COR-L47 (cell line): ENCODE data around the gene OAS1.
A peak's percentile ranks its signal among the peaks of the same experiment; 100 is the strongest.
"Not testable (repeated sequence)": the region's sequence is repeated elsewhere in the genome, so short reads cannot be mapped to it uniquely, and the experiment has no call there.

Experiments used
- DNase-seq: peaks from one replicate; lab custom pipeline; 2025; lab: John Stamatoyannopoulos, UW

OAS1 gene

DNA sequence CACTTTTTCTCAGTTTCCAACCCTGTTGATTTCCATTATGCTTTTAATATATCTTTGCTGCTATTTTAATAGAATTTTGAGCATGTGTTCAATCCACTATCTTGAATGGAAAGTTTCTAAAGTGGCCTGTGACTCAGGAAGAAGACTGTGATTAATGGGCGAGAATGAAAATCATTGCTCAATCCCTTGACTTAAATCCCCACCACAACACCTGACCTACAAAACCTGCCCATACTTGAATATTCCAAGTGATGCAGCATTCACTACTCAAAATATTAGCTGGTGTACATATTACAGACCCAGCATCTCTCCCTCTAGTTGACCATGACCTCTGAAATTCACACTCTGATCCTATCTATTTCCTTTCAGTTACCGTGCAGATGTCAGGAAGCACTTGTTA lies 30.2 kb downstream of the OAS1 start:
- no peak for DNase-seq

DNA sequence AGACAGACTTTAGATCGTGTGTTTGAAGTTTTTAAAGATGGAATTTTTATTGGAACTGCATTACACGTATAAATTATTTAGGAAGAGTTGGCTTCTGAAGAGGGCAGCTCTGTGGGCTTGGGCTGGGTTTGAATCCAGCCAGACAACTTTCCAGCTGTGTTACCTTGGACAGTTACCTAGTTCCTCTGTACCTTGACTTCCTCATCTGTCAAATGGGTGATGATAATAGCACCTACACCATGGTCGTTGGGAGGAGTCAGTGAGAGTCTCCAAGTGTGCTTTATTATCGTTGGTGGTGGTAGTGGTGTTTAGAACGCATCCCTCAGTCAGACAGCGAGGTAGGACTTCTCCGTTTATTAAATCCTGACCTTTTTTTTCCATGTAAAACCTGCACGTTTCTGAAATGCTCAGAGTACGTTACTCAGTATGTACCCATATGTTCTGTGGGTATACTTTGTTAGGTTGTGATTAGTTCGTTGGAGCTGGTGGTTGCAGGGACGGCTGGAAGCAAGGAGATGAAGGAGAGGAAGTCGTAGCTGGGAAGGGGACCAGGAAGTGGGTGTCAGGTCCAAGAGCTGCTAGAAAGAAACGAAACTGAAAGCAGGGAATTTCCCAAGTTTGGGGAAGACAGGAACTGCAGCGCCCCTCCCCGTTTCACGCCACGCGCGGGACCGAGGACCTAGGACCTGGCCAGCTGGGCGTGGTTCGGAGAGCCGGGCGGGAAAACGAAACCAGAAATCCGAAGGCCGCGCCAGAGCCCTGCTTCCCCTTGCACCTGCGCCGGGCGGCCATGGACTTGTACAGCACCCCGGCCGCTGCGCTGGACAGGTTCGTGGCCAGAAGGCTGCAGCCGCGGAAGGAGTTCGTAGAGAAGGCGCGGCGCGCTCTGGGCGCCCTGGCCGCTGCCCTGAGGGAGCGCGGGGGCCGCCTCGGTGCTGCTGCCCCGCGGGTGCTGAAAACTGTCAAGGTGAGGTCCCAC lies 31.3 kb downstream of the OAS1 start, which contains the start of gene OAS3:
Gene OAS3 (plus strand): TSS at position 734 of the 979 bp plus-strand sequence. CDS start 57 bp downstream, at position 791.
- peak; percentile 79 for DNase-seq

DNA sequence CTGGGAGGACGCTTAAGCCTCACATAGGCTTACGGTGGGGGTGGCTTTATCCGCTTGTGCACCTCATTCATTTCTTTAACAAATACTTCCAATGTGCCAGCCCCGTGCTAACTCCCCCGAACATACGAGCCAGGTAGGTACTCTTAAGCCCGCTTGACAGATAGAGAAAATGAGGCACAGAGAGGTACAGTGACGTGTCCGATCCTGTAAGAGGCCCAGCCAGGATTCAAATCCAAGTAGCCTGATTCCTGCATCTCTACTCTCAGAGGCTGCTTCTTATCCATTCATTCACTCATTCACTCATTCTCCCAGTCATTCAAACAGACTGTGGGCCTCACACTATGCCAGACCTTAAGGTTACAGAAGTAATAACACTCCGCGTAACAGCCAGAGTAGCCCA lies 32.0 kb downstream of the OAS1 start:
- DNase-seq: no peak

DNA sequence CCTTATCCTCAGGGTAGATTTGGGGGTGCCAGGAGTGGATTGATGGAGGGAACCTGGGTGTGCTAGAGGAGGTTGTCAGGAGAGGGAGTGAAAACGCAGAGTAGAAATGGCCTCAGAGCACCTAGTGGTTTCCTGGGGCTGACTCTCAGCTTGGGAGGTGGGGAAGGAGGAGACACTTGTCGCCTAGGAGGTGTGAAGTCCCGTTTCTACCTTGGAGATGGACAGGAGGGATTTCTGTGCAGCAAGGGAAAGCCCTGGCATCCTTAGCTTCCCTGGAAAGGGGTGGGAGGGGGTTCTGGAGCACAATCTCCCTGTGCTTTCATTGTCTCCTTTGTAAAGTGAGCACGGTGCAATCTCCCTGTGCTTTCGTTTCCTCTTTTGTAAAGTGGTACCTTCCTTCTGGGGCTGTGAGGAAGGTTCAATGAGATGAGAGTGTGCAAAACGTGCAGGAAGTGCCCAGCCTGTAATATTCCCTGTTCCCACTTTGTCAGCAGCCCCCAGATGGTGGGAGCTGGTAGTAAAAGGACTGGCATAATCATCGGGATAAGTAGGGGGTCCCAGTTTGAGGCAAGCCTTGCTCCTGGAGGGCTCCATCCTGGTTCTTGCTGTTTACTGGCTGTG lies 33.1 kb downstream of the OAS1 start:
- peak; percentile 13 for DNase-seq

DNA sequence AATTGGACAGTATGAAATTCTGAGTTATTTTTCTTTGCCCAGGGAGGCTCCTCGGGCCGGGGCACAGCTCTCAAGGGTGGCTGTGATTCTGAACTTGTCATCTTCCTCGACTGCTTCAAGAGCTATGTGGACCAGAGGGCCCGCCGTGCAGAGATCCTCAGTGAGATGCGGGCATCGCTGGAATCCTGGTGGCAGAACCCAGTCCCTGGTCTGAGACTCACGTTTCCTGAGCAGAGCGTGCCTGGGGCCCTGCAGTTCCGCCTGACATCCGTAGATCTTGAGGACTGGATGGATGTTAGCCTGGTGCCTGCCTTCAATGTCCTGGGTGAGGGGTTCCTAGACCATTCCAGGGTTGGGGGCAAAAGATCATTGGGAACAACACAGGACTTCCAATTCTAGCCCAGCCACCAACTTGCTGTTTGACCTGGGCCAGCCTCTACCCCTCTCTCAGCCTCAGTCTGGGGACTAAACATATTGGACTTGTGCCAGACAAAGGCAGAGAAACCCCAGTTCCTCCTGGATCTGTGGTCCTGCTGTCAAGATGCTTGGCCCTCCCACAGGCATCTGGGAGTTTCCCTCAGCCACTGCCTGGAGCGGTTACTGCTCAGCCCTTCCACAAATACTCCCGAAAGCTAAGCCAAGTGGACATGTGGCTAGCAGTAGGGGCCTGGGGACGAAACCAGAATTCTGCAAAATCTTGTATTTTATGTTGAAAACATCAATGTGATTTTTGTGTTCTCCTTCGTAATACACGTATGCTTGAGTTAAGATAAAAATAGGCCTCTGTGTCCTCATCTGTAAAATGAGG lies 35.0 kb downstream of the OAS1 start:
- no peak for DNase-seq

DNA sequence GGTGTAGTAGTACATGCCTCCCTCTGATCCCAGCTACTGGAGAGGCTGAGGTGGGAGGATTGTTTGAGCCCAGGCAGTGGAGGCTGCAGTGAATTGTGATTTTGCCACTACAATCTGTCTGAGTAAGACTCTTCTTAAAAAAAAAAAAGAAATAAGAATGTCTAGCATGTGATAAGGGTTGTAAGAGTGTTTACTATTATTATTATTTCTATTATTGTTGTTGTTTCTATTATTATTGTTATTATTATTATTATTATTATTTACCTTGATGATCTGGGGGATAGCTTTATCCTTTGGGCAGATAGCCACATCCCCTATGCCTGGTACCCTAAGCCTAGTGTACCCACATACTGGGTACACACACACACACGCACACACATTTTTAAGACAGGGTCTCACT lies 35.8 kb downstream of the OAS1 start:
- DNase-seq: no peak

DNA sequence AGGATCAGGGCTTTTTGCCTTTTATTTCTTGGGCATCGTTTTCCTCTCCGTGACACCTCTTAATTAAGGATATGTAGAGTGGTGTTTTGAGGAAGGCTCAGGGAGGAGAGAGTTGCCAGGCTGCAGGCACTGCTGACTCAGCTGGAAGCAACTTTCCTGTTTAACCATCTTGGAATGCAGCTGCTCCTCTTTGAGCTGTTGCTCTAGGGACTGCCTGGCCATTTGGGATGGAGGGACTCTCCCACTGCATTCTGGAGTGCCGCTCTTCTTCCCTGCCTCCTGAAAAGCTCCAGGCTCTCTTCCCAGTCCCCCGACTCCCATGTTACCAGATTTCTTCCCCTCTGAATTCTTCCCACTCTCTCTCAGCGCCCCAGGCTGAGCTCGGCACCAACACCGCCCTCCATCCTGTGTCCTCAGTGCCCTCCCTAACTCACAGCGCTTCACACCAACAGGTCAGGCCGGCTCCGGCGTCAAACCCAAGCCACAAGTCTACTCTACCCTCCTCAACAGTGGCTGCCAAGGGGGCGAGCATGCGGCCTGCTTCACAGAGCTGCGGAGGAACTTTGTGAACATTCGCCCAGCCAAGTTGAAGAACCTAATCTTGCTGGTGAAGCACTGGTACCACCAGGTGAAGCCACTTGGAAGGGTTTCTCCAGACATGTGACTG lies 37.4 kb downstream of the OAS1 start:
- no peak for DNase-seq

DNA sequence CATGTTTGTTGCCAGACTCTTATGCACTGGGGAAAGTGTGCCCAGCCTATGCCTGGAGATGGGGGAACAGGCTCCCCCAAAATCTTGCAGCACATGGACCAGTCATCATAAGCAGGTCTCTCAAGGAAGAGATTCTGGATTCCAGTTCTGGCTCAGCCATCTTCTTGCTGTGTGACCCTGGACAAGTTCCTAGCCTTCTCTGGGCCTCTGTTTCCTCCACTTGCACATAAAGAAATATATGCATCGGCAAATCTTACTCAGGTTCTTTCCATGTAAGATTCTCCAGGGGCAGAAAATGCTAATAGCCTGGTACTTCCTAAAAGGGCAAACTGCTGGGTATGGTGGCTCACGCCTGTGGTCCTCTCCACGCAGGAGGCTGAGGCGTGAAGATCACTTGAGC lies 38.8 kb downstream of the OAS1 start:
- no peak for DNase-seq

DNA sequence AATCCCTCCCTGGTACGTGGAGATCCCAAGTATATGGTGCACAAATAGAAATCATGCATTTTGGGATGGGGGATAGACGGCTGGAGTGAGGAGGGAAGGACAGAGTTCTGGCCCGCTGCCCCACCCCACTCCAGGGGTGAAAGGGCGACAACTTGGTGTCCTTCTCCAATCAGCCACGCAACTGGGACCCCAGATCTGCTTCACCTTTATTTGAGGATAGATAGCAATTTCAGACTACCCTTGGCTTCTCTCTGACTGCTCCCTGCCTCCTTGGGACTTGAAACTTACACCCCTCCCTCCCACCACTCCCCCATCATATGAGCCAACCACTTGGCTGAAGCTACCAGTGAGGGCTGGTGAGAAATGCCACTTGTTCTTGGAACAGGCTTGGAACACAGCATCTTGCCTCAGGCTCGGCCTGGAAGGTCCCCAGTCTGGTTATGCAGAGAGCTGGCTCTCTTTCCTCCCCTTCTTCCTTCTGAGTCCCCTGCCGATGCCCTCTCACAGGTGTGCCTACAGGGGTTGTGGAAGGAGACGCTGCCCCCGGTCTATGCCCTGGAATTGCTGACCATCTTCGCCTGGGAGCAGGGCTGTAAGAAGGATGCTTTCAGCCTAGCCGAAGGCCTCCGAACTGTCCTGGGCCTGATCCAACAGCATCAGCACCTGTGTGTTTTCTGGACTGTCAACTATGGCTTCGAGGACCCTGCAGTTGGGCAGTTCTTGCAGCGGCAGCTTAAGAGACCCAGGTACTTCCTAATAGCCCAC lies 39.7 kb downstream of the OAS1 start:
- no peak for DNase-seq

DNA sequence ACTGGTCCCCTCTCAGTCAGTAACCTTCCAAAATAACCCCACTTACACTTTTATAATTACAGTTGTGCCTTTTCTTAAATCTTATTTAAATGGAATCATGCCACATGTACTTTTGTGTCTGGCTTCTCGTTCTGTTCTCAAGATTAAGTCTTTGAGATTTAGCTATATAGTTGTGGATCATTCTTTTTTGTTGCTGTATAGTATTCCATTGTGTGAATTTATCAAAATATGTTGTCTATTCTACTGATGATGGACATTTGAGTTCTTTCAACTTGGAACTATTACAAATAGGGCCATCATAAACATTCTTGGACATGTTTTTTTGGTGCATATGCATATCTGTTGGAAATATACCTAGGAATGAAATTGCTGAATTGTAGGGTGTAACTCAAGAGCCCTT lies 40.6 kb downstream of the OAS1 start:
- no peak for DNase-seq

DNA sequence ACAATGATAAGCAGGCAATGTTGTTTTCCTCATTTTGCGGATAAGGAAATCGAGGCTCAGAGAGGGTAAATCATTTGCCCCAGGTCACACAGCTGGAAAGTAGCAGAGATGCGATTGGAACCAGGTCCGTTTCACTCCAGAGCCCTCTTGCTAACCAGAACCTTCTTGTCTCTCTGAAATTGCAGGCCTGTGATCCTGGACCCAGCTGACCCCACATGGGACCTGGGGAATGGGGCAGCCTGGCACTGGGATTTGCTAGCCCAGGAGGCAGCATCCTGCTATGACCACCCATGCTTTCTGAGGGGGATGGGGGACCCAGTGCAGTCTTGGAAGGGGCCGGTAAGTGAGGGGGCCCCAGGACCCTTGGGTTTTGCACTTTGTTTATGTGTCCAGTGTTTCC lies 41.0 kb downstream of the OAS1 start:
- no peak for DNase-seq

DNA sequence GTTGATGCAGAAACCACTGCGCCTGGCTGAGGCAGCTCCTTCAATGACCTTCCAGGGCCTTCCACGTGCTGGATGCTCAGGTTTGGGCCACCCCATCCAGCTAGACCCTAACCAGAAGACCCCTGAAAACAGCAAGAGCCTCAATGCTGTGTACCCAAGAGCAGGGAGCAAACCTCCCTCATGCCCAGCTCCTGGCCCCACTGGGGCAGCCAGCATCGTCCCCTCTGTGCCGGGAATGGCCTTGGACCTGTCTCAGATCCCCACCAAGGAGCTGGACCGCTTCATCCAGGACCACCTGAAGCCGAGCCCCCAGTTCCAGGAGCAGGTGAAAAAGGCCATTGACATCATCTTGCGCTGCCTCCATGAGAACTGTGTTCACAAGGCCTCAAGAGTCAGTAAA lies 42.0 kb downstream of the OAS1 start:
- DNase-seq: no peak

DNA sequence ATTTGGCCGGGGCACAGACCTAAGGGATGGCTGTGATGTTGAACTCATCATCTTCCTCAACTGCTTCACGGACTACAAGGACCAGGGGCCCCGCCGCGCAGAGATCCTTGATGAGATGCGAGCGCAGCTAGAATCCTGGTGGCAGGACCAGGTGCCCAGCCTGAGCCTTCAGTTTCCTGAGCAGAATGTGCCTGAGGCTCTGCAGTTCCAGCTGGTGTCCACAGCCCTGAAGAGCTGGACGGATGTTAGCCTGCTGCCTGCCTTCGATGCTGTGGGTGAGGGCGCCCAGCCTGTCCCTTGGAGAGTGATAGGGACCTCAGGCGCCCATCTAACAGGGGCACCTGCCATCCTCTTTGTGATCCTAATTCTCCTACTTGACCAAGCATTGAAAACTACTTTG lies 43.9 kb downstream of the OAS1 start:
- no peak for DNase-seq

DNA sequence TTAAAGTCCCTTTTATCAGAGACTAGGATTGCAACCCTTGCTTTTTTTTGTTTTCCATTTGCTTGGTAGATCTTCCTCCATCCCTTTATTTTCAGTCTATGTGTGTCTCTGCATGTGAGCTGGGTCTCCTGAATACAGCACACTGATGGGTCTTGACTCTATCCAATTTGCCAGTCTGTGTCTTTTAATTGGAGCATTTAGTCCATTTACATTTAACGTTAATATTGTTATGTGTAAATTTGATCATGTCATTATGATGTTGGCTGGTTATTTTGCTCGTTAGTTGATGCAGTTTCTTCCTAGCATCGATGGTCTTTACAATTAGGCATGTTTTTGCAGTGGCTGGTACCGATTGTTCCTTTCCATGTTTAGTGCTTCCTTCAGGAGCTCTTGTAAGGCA lies 50.4 kb downstream of the OAS1 start:
- not testable (repeated sequence) for DNase-seq

DNA sequence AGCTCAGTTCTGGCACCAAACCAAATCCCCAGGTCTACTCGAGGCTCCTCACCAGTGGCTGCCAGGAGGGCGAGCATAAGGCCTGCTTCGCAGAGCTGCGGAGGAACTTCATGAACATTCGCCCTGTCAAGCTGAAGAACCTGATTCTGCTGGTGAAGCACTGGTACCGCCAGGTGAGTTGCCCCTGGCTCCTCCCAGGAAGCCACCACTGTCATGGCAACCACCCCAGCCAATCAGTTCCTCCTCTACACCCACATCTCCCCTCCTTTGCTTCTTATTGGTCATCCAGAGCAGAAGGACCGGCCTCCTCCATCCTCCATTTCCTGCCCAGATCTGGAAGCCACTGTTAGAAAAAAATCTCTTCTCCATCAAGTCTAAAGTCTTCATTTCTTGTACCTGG lies 54.3 kb downstream of the OAS1 start:
- DNase-seq: no peak

DNA sequence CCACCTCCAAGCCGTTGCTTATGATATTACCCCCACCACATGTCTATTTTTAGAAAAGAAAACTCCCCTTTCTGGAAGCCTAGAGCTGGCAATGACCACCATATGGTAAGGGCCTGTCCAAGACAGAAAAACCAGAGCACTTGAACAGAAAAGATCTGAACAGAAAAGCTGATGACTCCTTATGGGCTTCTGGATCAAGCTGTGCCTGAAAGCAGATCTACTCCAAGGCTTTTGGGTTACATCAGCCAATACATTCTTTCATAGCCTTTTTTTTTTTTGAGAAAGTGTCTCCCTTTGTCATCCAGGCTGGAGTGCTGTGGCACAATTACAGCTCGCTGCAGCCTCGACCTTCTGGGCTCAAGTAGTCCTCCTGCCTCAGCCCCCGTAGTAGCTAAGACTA lies 54.8 kb downstream of the OAS1 start:
- DNase-seq: no peak

DNA sequence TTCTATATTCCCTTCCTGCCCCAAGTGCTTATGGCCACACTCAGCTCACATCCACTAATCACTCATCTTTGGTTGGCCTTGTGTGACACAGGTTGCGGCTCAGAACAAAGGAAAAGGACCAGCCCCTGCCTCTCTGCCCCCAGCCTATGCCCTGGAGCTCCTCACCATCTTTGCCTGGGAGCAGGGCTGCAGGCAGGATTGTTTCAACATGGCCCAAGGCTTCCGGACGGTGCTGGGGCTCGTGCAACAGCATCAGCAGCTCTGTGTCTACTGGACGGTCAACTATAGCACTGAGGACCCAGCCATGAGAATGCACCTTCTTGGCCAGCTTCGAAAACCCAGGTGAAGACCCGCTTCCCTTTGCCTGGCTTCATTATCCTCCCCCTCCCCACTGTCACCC lies 55.8 kb downstream of the OAS1 start:
- DNase-seq: no peak

DNA sequence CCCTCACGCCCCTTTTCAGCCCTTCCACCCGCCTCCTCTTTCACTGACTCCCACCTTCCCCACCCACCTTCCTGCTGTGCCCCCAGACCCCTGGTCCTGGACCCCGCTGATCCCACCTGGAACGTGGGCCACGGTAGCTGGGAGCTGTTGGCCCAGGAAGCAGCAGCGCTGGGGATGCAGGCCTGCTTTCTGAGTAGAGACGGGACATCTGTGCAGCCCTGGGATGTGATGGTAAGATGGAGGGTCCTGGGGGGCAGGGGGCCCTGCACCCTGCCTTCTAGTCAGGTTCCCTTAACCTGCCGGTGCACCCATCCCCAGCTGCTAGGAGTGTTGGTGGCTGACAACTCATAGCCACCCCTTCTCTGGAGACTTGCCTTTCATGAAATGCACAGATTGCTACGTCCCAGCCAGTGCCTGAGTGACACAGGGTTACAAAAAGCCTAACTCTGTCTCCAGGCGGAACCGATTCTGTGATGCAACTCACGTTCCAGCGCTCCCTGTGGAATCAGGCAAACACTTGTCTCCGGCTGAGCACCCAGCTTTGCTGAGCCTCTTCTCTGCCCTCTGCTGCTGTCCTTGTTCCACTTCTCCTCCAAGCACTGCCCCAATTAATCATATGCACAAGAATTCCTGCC lies 56.6 kb downstream of the OAS1 start:
- DNase-seq: no peak

DNA sequence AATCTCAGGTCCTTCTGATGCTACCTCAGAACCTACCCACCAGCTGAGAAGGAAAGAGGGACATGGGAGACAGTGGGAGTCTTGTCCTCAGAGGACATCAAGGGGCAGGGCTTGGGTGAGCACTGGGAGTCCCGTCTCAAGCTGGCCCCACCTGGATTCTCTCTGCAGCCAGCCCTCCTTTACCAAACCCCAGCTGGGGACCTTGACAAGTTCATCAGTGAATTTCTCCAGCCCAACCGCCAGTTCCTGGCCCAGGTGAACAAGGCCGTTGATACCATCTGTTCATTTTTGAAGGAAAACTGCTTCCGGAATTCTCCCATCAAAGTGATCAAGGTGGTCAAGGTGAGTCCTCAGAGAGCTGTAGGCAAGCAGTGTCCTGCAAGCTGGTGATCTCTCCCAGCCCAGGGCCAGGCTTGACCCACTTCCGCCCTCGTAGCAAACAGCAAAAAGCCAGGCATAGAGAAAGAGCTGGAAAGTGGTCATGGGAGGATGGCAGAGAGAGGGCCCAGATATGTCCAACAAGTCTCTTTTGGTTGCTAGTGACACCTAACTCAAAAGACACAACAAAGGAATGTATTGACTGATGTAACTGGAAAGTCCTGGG lies 57.4 kb downstream of the OAS1 start:
- DNase-seq: no peak

DNA sequence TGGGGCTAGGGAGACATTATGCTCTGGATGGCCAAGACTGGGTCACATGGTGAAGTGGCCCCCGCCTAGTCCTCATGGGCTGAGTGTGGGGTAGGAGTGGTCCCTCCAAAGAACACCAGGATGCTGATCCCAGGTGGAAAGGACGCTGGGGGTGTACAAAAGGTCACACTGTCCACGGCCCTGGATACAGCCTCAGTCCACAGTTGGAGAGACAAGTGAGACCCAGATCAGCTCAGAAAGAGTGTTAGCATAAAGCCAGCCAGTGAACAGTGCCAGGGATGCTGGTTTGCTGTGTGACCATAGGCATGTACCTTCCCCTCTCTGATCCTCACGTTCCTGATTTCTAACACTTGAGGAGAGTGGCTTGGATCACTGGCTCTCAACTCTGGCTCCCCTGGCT lies 58.2 kb downstream of the OAS1 start:
- no peak for DNase-seq
